ENCODE results near the gene ELOVL7.
"Not testable (repeated sequence)": the region's sequence is repeated elsewhere in the genome, so short reads cannot be mapped to it uniquely, and the experiment has no call there.

Gene ELOVL7

DNA sequence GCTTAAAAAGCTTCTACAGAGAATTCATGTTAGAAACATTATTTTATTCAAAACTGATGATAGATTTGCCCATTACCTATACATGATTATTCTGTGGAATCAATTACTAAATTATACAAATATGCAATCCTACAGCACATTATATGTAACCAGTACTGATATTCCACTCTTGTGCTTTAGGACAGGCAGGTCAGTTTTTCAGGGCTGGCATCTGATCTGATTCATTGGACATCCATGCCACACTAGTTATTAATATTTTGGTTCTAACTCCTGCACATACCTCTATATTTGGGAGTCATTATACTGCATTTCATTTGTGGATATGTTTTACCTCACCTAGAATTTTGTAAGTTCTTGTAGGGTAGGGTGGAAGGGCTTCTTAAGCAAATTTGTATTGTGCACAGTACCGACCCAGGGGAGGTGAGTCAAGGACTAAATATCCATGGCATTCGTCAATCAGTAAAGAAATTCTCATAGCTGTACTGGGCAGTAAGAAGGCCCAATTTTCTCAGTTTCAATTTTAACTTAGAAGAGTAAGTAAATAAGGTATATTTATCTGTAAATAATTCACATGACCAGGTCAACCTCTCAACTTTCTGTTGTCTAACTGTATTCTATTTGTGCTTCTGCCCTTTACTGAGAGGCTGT, 33.5 kb downstream of the ELOVL7 start:
- H3K27me3 ChIP-seq (ENCODE audit: control insufficient read depth, insufficient read depth, low read length) = no peaks in the 10 kb centered on the region
- peaks cover 15% of the 10 kb centered on the region for H3K4me1 ChIP-seq (ENCODE audit: control insufficient read depth, low read depth, low read length)
- H3K27ac ChIP-seq (ENCODE audit: low read length) = no peak overlapping the region
- no peak overlapping the region for H3K9ac ChIP-seq (ENCODE audit: low read length)
- H3K4me3 ChIP-seq (ENCODE audit: low read length) = no peak overlapping the region
- no peaks in the 10 kb centered on the region for H3K36me3 ChIP-seq (ENCODE audit: control insufficient read depth, low read depth, low read length)
- peaks cover 3% of the 10 kb centered on the region for H3K9me3 ChIP-seq (ENCODE audit: control insufficient read depth, low read depth, low read length)

DNA sequence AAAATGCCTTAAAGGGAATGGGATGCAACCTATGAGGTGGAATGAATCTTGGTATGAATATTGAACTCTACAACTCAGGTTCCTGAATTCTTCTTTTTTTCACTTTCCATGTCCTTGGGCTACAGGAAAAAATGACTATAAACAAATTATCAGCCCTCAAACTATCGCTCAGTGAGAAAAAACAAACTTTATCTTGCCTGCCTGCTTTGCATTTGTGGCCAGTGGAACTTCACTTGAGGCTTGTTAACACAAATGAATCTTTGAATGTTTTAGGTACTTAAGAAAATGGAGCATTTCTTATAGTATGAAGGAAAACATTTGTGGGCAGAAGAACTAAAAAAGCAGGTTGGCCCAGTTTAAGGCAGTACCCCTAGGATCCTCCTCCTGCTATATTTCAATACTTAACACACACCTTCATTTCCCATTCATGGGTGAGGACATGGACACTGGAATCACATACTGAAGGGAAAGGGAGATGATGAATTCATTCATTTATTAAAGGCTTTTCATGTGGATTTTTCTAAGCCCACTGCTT, 34.1 kb downstream of the ELOVL7 start:
- Histone ChIP-seq H3K27ac (ENCODE audit: low read length) (no peak overlapping the region), H3K9ac (ENCODE audit: low read length) (no peak overlapping the region), H3K36me3 (ENCODE audit: control insufficient read depth, low read depth, low read length) (no peaks in the 10 kb centered on the region), H3K9me3 (ENCODE audit: control insufficient read depth, low read depth, low read length) (peaks cover 3% of the 10 kb centered on the region), H3K4me3 (ENCODE audit: low read length) (no peak overlapping the region), H3K4me1 (ENCODE audit: control insufficient read depth, low read depth, low read length) (peaks cover 15% of the 10 kb centered on the region), H3K27me3 (ENCODE audit: control insufficient read depth, insufficient read depth, low read length) (no peaks in the 10 kb centered on the region)

DNA sequence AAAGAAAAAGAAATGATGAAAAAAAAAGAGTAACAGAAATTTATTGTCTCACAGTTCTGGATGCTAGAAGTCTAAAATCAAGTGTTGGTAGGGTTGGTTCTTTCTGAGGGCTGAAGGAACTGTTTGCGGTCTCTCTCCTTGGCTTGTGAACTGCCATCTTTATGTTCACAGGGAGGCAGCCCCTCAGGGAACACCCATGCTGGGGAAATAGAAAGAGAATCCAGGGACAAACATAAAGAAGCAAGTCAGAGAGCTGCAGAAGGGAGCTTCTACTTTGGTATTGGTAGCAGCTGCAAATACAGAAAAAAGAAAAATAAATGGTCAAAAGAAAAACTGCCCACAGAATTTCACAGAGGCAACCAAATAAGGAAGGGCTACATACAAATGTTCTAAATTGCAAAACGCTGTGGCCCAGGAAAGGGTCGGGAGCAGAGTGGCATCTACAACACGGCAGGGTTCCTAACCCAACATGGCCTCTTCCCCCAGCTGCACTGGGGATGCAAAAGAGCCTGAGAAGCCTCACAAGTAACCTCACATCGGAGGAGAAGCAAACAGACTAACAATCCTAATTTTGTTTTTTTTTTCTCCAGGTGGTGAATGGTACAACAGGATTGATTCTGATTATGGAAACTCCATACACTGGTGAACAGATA, 37.4 kb downstream of the ELOVL7 start:
- Histone ChIP-seq H3K27me3 (ENCODE audit: control insufficient read depth, insufficient read depth, low read length) (no peaks in the 10 kb centered on the region), H3K9ac (ENCODE audit: low read length) (no peak overlapping the region), H3K4me3 (ENCODE audit: low read length) (peak overlapping the region; percentile 6), H3K36me3 (ENCODE audit: control insufficient read depth, low read depth, low read length) (no peaks in the 10 kb centered on the region), H3K4me1 (ENCODE audit: control insufficient read depth, low read depth, low read length) (peaks cover 15% of the 10 kb centered on the region), H3K9me3 (ENCODE audit: control insufficient read depth, low read depth, low read length) (peaks cover 3% of the 10 kb centered on the region), H3K27ac (ENCODE audit: low read length) (no peak overlapping the region)

DNA sequence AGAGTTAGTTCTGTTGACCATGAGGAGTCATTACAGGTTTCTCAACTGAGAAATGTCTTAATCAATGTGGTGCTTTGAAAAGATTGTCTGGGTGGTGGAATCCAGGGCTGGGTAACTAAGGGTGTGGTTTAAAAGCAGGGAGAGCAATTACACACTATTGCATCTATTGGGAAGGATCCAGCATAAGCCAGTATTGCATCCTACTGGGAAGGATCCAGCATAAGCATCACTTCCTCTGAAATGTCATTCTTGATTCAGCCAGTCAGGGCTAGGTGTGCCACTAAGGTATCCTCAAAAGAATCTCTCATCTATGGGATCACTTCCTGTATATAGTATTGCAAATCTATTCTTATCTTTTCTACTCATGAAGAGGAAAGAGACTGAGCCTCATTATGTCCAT, 38.6 kb downstream of the ELOVL7 start:
- H3K9me3 ChIP-seq (ENCODE audit: control insufficient read depth, low read depth, low read length) = peaks cover 3% of the 10 kb centered on the region
- no peak overlapping the region for H3K27ac ChIP-seq (ENCODE audit: low read length)
- no peaks in the 10 kb centered on the region for H3K27me3 ChIP-seq (ENCODE audit: control insufficient read depth, insufficient read depth, low read length)
- no peak overlapping the region for H3K4me3 ChIP-seq (ENCODE audit: low read length)
- H3K4me1 ChIP-seq (ENCODE audit: control insufficient read depth, low read depth, low read length) = peaks cover 15% of the 10 kb centered on the region
- no peaks in the 10 kb centered on the region for H3K36me3 ChIP-seq (ENCODE audit: control insufficient read depth, low read depth, low read length)
- no peak overlapping the region for H3K9ac ChIP-seq (ENCODE audit: low read length)

DNA sequence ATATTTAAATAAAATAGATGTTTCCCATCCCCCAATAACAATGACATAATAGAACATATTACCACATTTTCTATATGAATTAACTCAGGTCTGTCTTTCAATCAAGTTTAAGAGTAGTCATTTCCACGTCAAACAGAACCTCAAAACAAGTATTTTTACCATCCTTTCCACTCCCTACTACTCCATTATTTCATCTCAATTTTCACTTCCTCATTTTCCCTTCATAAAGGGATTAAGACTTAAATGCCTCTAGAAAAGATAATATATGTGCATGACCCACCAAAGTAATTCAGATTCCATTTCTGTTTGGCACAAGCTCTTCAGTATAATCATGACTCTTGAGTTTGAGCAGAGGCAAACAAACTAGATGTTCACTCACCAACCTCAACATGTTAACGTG, 40.4 kb downstream of the ELOVL7 start:
- H3K27me3 ChIP-seq (ENCODE audit: control insufficient read depth, insufficient read depth, low read length) = no peaks in the 10 kb centered on the region
- no peak overlapping the region for H3K4me3 ChIP-seq (ENCODE audit: low read length)
- H3K9ac ChIP-seq (ENCODE audit: low read length) = no peak overlapping the region
- H3K9me3 ChIP-seq (ENCODE audit: control insufficient read depth, low read depth, low read length) = peaks cover 3% of the 10 kb centered on the region
- no peaks in the 10 kb centered on the region for H3K36me3 ChIP-seq (ENCODE audit: control insufficient read depth, low read depth, low read length)
- H3K27ac ChIP-seq (ENCODE audit: low read length) = no peak overlapping the region
- peaks cover 15% of the 10 kb centered on the region for H3K4me1 ChIP-seq (ENCODE audit: control insufficient read depth, low read depth, low read length)

DNA sequence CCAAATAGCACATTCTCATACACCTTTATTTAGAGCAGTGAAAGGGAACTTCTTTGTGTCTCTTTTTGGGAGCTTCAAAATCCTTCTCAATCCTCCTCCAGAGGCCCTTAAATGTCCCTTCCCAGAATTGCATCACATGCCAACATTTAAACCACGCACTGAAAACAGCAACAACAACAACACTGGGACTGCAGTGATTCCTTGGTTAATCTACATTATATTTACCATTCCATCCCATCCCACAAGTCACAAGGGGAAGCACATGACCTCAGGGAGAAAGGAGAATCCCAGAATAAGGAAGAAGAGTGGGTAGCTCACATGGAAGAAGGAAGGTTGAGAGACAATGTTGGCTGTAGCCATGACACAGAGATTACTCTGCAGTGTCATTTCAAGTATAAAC, 41.1 kb downstream of the ELOVL7 start:
- H3K9ac ChIP-seq (ENCODE audit: low read length) = no peak overlapping the region
- no peaks in the 10 kb centered on the region for H3K36me3 ChIP-seq (ENCODE audit: control insufficient read depth, low read depth, low read length)
- H3K4me1 ChIP-seq (ENCODE audit: control insufficient read depth, low read depth, low read length) = peaks cover 19% of the 10 kb centered on the region
- no peaks in the 10 kb centered on the region for H3K9me3 ChIP-seq (ENCODE audit: control insufficient read depth, low read depth, low read length)
- H3K27ac ChIP-seq (ENCODE audit: low read length) = no peak overlapping the region
- H3K27me3 ChIP-seq (ENCODE audit: control insufficient read depth, insufficient read depth, low read length) = no peaks in the 10 kb centered on the region
- H3K4me3 ChIP-seq (ENCODE audit: low read length) = no peak overlapping the region

DNA sequence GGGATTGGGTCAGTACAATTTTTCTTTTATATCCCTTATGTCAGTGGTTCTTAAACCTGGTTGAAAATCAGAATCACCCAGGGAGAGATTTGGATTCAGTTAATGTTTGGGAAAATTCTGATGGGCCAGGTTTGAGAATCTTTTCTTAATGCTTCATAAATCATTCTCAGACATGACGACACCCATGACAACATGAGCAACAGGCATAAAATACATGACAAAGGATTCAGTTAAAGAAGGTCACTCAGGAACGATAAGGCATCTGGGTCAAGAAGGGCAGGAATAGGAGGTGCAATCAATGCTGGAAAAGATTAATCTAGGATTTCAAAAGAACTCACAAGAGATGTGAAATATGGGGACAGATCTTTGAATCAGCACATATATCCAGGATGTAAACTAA, 41.8 kb downstream of the ELOVL7 start:
- no peaks in the 10 kb centered on the region for H3K27me3 ChIP-seq (ENCODE audit: control insufficient read depth, insufficient read depth, low read length)
- H3K9me3 ChIP-seq (ENCODE audit: control insufficient read depth, low read depth, low read length) = no peaks in the 10 kb centered on the region
- H3K36me3 ChIP-seq (ENCODE audit: control insufficient read depth, low read depth, low read length) = no peaks in the 10 kb centered on the region
- H3K4me3 ChIP-seq (ENCODE audit: low read length) = no peak overlapping the region
- H3K9ac ChIP-seq (ENCODE audit: low read length) = no peak overlapping the region
- no peak overlapping the region for H3K27ac ChIP-seq (ENCODE audit: low read length)
- peaks cover 23% of the 10 kb centered on the region for H3K4me1 ChIP-seq (ENCODE audit: control insufficient read depth, low read depth, low read length)

DNA sequence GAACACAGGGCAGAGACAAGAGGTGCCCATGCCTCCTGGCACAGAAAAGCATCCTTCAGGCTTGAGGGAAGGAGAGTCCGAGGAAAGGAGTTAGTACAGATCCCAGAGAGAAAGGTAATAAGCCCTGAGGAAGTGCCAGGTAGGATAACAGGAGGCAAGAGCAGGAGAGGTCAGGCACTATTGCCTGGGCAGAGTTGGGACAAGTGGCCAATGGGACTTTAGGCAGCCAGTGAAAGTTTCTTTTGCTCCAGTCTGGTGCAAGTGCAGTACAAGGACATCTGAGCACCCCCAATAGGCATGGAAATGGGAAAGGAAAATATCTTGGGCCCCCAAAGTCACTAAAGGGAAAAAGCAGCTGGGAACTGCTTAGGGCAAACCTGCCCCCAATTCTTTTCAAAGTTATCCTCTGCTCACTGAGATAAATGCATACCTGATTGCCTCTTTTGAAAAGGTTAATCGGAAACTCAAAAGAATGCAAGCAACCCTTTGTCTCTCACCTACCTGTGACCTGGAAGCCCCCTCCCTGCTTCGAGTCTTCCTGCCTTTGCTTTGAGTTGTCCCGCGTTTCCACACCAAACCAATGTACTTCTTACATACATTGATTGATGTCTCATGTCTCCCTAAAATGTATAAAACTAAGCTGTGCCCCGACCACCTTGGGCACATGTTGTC, 46.5 kb downstream of the ELOVL7 start:
- Histone ChIP-seq H3K9me3 (ENCODE audit: control insufficient read depth, low read depth, low read length) (no peaks in the 10 kb centered on the region), H3K36me3 (ENCODE audit: control insufficient read depth, low read depth, low read length) (no peaks in the 10 kb centered on the region), H3K9ac (ENCODE audit: low read length) (peak overlapping the region; percentile 4), H3K4me1 (ENCODE audit: control insufficient read depth, low read depth, low read length) (peaks cover 17% of the 10 kb centered on the region), H3K27me3 (ENCODE audit: control insufficient read depth, insufficient read depth, low read length) (no peaks in the 10 kb centered on the region), H3K27ac (ENCODE audit: low read length) (no peak overlapping the region), H3K4me3 (ENCODE audit: low read length) (peak overlapping the region; percentile 39)

DNA sequence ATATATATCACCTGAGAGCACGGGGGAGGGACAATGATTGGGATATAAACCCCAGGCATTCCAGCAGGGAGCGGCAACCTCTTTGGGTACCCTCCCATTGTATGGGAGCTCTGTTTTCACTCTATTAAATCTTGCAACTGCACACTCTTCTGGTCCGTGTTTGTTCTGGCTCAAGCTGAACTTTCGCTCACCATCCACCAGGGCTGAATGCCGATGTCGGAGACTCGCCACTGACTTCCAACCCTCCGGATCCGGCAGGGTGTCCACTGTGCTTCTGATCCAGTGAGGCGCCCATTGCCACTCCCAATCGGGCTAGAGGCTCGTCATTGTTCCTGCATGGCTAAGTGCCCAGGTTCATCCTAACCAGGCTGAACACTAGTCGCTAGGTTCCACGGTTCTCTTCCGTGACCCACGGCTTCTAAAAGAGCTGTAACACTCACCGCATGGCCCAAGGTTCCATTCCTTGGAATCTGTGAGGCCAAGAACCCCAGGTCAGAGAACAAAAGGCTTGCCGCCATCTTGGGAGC, 48.6 kb downstream of the ELOVL7 start:
- H3K27ac ChIP-seq (ENCODE audit: low read length); H3K9ac ChIP-seq (ENCODE audit: low read length); H3K9me3 ChIP-seq (ENCODE audit: control insufficient read depth, low read depth, low read length); H3K27me3 ChIP-seq (ENCODE audit: control insufficient read depth, insufficient read depth, low read length); H3K4me3 ChIP-seq (ENCODE audit: low read length); H3K36me3 ChIP-seq (ENCODE audit: control insufficient read depth, low read depth, low read length): not testable (repeated sequence)
- H3K4me1 ChIP-seq (ENCODE audit: control insufficient read depth, low read depth, low read length) = peaks cover 17% of the 10 kb centered on the region

DNA sequence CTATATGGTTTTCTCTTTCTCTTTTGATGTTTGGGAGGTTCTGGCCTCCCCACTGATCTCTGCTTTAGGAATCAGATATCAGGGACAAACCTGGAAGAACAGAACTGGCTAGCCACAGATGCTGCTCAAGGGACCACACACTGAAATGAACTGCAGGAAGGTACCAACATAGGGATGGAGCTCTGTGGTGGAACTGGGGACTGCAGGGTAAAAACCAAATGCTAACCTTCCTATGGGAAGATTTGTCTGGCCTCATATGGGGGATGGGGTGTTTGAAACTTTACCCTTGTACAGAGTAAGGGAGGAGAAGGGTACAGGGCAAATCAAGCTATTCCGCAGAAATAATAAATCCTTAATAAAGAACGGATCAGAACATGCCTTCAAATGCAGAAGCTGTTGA, 49.4 kb downstream of the ELOVL7 start:
- H3K27ac ChIP-seq (ENCODE audit: low read length) = no peak overlapping the region
- H3K4me3 ChIP-seq (ENCODE audit: low read length) = no peak overlapping the region
- no peaks in the 10 kb centered on the region for H3K9me3 ChIP-seq (ENCODE audit: control insufficient read depth, low read depth, low read length)

DNA sequence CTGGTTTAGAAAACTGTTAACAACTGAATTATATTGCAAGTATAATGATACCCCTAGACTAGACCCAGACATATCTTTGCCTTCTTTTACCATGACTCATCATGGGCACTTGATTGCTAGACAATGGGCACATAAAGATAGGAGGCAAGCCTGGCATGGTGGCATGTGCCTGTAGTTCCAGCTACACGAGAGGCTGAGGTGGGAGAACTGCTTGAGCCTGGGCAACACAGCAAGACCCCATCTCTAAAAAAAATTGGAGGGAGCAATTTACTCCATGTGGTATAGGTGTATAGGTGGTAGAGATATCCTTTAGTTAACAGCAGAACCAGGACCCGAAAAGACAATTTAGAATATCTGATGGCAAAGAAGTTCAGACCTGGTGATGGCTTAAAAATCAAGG, 51.6 kb downstream of the ELOVL7 start:
- Histone ChIP-seq H3K9ac (ENCODE audit: low read length) (no peak overlapping the region), H3K9me3 (ENCODE audit: control insufficient read depth, low read depth, low read length) (no peaks in the 10 kb centered on the region), H3K4me1 (ENCODE audit: control insufficient read depth, low read depth, low read length) (peaks cover 9% of the 10 kb centered on the region), H3K36me3 (ENCODE audit: control insufficient read depth, low read depth, low read length) (no peaks in the 10 kb centered on the region), H3K4me3 (ENCODE audit: low read length) (no peak overlapping the region), H3K27me3 (ENCODE audit: control insufficient read depth, insufficient read depth, low read length) (no peaks in the 10 kb centered on the region), H3K27ac (ENCODE audit: low read length) (no peak overlapping the region)

More for the DNA sequence above, 49.4 kb downstream of the ELOVL7 start:
- H3K9ac ChIP-seq (ENCODE audit: low read length) = no peak overlapping the region
- H3K36me3 ChIP-seq (ENCODE audit: control insufficient read depth, low read depth, low read length) = no peaks in the 10 kb centered on the region
- H3K4me1 ChIP-seq (ENCODE audit: control insufficient read depth, low read depth, low read length) = peaks cover 17% of the 10 kb centered on the region
- H3K27me3 ChIP-seq (ENCODE audit: control insufficient read depth, insufficient read depth, low read length) = no peaks in the 10 kb centered on the region
